GM20000 (cell line): Measurements from ENCODE around the gene HMOX1.

Source experiments
- DNase-seq: peaks from one replicate; pipeline ENCODE4 v3.0.0; 2012; ENCODE audit warnings: low spot score
- TF ChIP-seq, protein P1 (sequence below): IDR thresholded peaks from 2 replicates; pipeline ENCODE4 v1.5.1; 2012; ENCODE audit warnings: mild to moderate bottlenecking, control low read depth; ENCODE audit errors: extremely low read depth, missing control alignments

Gene HMOX1

DNA sequence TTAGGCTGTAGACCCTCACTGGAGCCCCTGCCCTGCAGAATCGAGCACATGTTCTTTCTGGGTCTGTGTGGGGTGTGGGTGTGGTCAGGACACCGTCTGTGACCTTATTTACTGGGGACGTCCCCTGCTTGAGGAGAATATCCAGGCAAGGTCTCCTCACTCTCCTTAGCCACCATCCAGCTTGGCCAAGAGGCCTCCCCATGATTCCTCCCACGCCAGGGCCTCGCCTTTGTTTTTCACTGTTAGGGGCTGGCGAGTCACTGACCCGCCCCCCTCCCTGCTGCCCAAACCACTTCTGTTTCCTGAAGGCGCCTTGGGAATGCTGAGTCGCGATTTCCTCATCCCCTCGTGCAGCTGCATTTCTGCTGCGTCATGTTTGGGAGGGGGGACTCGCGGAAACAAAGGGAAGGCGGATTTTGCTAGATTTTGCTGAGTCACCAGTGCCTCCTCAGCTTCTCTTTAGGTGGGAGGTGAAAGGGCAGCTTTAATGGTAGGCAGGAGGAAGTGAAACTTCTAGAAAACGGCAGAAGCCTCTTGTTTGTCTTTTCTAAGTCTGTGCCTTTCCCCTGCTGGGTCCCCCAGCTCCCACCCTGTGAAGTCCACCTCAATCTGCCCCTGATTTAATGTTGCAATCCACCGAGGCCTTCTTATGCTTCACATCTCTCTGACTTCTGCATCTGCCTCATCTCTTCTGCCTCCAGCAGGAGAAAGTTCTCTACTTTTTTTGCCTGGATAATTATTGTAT, 4.0 kb upstream of the HMOX1 start:
- peak; percentile 87 for DNase-seq
- TF ChIP-seq, protein P1, sequence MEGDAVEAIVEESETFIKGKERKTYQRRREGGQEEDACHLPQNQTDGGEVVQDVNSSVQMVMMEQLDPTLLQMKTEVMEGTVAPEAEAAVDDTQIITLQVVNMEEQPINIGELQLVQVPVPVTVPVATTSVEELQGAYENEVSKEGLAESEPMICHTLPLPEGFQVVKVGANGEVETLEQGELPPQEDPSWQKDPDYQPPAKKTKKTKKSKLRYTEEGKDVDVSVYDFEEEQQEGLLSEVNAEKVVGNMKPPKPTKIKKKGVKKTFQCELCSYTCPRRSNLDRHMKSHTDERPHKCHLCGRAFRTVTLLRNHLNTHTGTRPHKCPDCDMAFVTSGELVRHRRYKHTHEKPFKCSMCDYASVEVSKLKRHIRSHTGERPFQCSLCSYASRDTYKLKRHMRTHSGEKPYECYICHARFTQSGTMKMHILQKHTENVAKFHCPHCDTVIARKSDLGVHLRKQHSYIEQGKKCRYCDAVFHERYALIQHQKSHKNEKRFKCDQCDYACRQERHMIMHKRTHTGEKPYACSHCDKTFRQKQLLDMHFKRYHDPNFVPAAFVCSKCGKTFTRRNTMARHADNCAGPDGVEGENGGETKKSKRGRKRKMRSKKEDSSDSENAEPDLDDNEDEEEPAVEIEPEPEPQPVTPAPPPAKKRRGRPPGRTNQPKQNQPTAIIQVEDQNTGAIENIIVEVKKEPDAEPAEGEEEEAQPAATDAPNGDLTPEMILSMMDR: no peak

DNA sequence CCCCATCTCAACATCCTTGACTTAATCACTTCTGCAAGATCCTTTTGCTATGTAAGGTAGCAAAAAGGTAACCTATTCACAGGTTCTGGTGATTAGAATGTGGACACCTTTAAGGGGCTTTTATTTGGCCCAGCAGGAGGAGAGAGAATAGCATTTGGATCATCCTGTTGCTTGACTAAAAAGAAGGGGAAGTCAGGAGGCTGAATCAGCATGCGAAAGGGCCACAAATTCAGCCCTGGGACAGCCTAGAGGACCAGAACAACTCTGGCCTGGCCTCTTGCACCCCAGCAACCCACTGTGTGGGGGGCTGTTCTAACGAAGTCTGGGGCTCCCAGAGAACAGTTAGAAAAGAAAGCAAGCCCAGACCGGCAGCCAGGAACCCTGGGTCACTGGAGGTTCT, 3.2 kb upstream of the HMOX1 start:
- TF ChIP-seq, protein P1: no peak
- DNase-seq: no peak

DNA sequence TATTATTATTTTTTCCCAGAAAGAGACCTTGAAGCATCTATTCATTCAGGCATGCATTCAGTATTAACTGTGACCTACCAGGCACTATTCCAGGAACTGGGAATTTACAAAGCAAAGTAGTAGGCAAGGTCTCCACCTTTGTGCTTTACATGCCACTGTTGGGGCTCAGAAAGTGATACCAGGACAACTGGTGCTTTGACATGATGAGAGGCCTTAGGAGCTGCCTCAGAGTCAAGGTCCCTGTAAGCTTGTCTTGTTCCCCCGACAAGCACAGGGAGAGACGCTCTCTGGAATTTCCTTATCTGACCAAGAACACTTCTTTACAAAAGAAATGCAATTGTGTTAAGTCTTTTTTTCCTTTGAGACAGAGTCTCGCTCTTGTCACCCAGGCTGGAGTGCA, 2.3 kb upstream of the HMOX1 start:
- no peak for DNase-seq
- TF ChIP-seq, protein P1: no peak

DNA sequence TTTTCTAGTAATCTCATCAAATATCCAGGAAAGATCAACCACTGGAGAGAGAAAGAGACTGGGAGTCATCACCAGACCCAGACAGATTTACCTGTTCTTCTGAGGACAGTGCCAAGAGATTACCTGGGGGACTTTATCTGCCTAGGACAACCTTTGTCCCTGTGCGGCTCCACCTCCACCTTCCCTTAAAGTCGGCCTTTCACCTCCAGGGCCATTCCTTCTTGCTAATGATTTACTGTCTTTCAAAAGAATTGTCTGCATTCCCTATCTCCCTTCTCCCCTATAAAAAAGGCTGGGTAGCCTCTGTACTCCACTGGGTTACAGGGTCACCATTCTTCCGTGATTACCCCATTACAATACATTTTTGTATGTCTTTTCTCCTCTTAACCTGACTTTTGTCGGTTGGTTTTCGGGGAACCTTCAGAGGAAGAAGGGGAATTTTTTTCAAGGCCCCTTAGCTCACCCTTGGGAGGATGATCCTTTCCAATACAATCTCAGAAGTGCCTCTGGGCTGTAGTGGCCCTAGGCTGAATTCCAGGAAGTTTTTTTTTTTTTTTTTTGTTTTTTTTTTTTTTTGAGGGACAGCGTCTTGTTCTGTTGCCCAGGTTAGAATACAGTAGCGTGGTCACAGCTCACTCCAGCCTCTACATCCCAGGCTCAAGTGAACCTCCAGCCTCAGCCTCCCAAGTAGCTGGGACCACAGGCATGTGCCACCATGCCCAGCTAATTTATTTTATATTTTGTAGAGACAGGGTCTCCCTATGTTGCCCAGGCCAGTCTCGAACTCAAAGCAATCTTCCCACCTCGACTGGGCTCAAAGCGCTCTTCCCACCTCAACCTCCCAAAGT, 1.5 kb upstream of the HMOX1 start:
- TF ChIP-seq, protein P1: no peak
- DNase-seq: no peak

DNA sequence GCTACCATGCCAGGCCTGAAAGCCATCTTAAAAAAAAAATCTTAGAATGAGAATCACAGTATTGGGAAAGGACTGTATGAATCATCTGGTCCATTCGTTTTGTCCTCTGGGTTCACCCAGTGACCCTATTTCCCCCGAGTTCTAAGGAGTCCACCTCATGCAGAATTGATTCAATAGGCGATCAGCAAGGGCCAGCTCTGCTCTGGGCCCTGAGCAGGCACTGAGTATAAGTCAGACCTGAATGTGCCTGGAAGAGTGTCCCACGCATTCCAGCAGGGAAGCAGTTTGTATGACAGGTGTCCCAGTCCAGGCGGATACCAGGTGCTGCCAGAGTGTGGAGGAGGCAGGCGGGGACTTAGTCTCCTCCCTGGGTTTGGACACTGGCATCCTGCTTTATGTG, 883 bp upstream of the HMOX1 start:
- TF ChIP-seq, protein P1: no peak
- no peak for DNase-seq

DNA sequence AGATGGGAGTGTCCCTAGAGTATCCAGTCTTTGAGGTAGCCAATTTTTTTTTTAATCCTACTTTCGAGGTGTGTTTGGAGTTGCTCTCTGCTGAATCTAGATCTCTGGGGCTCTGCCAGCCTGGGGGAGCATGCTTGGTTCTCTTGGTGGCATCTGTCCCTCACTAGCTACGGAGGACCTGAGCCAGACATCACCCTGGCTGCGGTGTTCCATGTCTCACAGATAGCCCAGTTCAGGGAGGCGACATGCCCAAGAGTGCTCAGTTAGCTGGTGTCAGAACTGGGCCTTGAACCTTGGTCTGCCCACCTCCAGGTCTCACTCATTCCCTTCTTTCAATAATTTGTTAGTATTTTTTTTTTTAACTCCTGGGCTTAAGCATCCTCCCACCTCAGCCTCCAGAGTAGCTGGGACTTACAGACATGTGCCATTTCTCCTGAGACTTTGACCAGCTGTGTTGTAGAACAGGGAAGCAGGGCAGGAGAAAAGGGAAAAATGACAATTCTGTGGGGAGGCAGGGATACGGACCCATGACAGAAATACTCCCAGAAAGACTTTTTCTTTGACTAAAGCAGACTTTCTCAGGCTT, 621 bp downstream of the HMOX1 start:
- no peak for DNase-seq
- TF ChIP-seq, protein P1: no peak

DNA sequence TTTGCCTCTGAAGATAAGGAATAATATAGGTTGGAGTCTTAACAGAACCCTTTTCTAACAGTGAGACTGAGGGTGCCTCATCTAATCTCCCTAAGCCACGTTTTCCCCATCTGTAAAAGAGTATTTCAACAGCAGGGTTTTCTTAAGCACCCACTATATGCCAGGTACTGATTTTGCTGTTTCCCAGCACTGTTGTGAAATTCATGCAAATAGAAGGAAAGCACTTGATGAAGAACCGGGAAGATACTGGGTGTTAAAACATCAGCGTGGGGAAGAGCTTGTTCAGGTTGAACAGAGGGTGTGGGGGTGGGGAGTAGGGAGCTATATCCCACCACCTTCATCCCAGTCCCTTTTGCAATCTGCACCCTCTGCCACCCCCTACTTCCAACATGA, 2.8 kb downstream of the HMOX1 start:
- TF ChIP-seq, protein P1: no peak
- no peak for DNase-seq
